H9 (cell line): ENCODE data around the gene MUC5B. TPM values are rescaled to one million over a fixed set of nuclear protein-coding genes. Genes with fewer than 3 reads are reported as not detected.

ENCODE experiments used
- DNase-seq: peaks from one replicate; pipeline ENCODE4 v3.0.0-alpha.2; 2017
- H2AFZ ChIP-seq: one replicate; pipeline ENCODE4 v1.6.1; 2013; ENCODE audit warnings: mild to moderate bottlenecking, low read length, control low read depth, moderate library complexity
- H2AK5ac ChIP-seq: 2 replicates; pipeline ENCODE4 v1.6.1; 2013; ENCODE audit warnings: low read length, control low read depth, mixed read lengths; ENCODE audit not compliant: insufficient read length
- H2BK120ac ChIP-seq: one replicate; pipeline ENCODE4 v1.6.1; 2013; ENCODE audit warnings: low read depth, mild to moderate bottlenecking, low read length, control low read depth, inconsistent platforms; ENCODE audit not compliant: poor library complexity, severe bottlenecking
- H2BK12ac ChIP-seq: 2 replicates; pipeline ENCODE4 v1.6.1; 2013; ENCODE audit warnings: low read length, control low read depth, mixed read lengths, low read depth; ENCODE audit not compliant: insufficient read length
- H2BK15ac ChIP-seq: 2 replicates; pipeline ENCODE4 v1.6.1; 2013; ENCODE audit warnings: low read depth, low read length, control low read depth
- H2BK20ac ChIP-seq: one replicate; pipeline ENCODE4 v1.6.1; 2013; ENCODE audit warnings: low read depth, mild to moderate bottlenecking, low read length, control low read depth, inconsistent platforms; ENCODE audit not compliant: poor library complexity, severe bottlenecking
- H2BK5ac ChIP-seq: 2 replicates; pipeline ENCODE4 v1.6.1; 2013; ENCODE audit warnings: low read length, control low read depth, mixed read lengths; ENCODE audit not compliant: insufficient read length
- H3K14ac ChIP-seq: 2 replicates; pipeline ENCODE4 v1.6.1; 2013; ENCODE audit warnings: low read length, control low read depth; ENCODE audit not compliant: insufficient read depth
- H3K18ac ChIP-seq: 2 replicates; pipeline ENCODE4 v1.6.1; 2013; ENCODE audit warnings: low read depth, mild to moderate bottlenecking, mixed read lengths, low read length, control low read depth; ENCODE audit not compliant: insufficient read length
- H3K23ac ChIP-seq: 2 replicates; pipeline ENCODE4 v1.6.1; 2013; ENCODE audit warnings: low read length, control low read depth, mixed read lengths, low read depth; ENCODE audit not compliant: insufficient read length
- H3K23me2 ChIP-seq: 2 replicates; pipeline ENCODE4 v1.6.1; 2013; ENCODE audit warnings: low read depth, mild to moderate bottlenecking, mixed read lengths, low read length, control low read depth; ENCODE audit not compliant: insufficient read length, poor library complexity, severe bottlenecking
- H3K27ac ChIP-seq: 2 replicates; pipeline ENCODE4 v1.5.1; 2013; ENCODE audit warnings: low read length, control low read depth, mixed read lengths, low read depth; ENCODE audit not compliant: insufficient read length
- H3K27me3 ChIP-seq: 2 replicates; pipeline ENCODE4 v1.6.1; 2013; ENCODE audit warnings: low read length, control low read depth, inconsistent platforms; ENCODE audit not compliant: insufficient read depth
- H3K4ac ChIP-seq: 2 replicates; pipeline ENCODE4 v1.6.1; 2013; ENCODE audit warnings: low read depth, mild to moderate bottlenecking, control low read depth, inconsistent platforms, low read length, moderate library complexity
- H3K4me1 ChIP-seq: 2 replicates; pipeline ENCODE4 v1.6.1; 2013; ENCODE audit warnings: low read length, control low read depth, inconsistent platforms; ENCODE audit not compliant: insufficient read depth
- H3K4me2 ChIP-seq: 2 replicates; pipeline ENCODE4 v1.6.1; 2013; ENCODE audit warnings: low read length, control low read depth, mixed read lengths; ENCODE audit not compliant: insufficient read length, insufficient read depth
- H3K56ac ChIP-seq: 2 replicates; pipeline ENCODE4 v1.6.1; 2013; ENCODE audit warnings: low read depth, mild to moderate bottlenecking, mixed read lengths, low read length, control low read depth; ENCODE audit not compliant: insufficient read length
- H3K79me1 ChIP-seq: 2 replicates; pipeline ENCODE4 v1.6.1; 2013; ENCODE audit warnings: low read depth, mild to moderate bottlenecking, moderate library complexity, low read length, control low read depth, inconsistent platforms; ENCODE audit not compliant: insufficient read depth, poor library complexity, severe bottlenecking
- H3K79me2 ChIP-seq: 2 replicates; pipeline ENCODE4 v1.6.1; 2013; ENCODE audit warnings: low read length, control low read depth, inconsistent platforms; ENCODE audit not compliant: insufficient read depth
- H3K9ac ChIP-seq: 2 replicates; pipeline ENCODE4 v1.6.1; 2013; ENCODE audit warnings: low read length, control low read depth, mixed read lengths; ENCODE audit not compliant: insufficient read length; ENCODE audit errors: extremely low read depth
- H3K9me3 ChIP-seq: one replicate; pipeline ENCODE4 v1.6.1; 2013; ENCODE audit warnings: low read depth, low read length, inconsistent platforms; ENCODE audit not compliant: control insufficient read depth
- H3T11ph ChIP-seq: one replicate; pipeline ENCODE4 v1.6.1; 2013; ENCODE audit warnings: mild to moderate bottlenecking, low read length, control low read depth, inconsistent platforms
- H4K20me1 ChIP-seq: one replicate; pipeline ENCODE4 v1.6.1; 2013; ENCODE audit not compliant: control insufficient read depth, insufficient read length, insufficient read depth
- H4K5ac ChIP-seq: 2 replicates; pipeline ENCODE4 v1.6.1; 2013; ENCODE audit warnings: low read depth, mild to moderate bottlenecking, mixed read lengths, low read length, control low read depth; ENCODE audit not compliant: insufficient read length
- H4K8ac ChIP-seq: replicated peaks from 2 replicates; pipeline ENCODE4 v1.6.1; 2013; ENCODE audit warnings: low read length, control low read depth, mixed read lengths, low read depth; ENCODE audit not compliant: insufficient read length
- H4K91ac ChIP-seq: 2 replicates; pipeline ENCODE4 v1.6.1; 2013; ENCODE audit warnings: low read depth, mild to moderate bottlenecking, moderate library complexity, mixed read lengths, low read length, control low read depth; ENCODE audit not compliant: insufficient read length
- H3K27ac Mint-ChIP-seq, 3 experiments: 2 replicates in 2 of 3; 3 replicates in 1 of 3; pipeline ENCODE4 v1.8.0; 2020 to 2021; ENCODE audit warnings: mixed read lengths in 3 of 3, mild to moderate bottlenecking in 1 of 3, moderate library complexity in 1 of 3
- H3K27me3 Mint-ChIP-seq: 2 replicates; pipeline ENCODE4 v1.8.0; 2021; ENCODE audit warnings: low read depth, mild to moderate bottlenecking, moderate library complexity, mixed read lengths
- H3K36me3 Mint-ChIP-seq, 3 experiments: 2 replicates in 2 of 3; 3 replicates in 1 of 3; pipeline ENCODE4 v1.8.0; 2020 to 2021; ENCODE audit warnings: low read depth in 3 of 3, mixed read lengths in 3 of 3; ENCODE audit not compliant: insufficient read depth in 1 of 3
- H3K4me1 Mint-ChIP-seq, 2 experiments: 2 replicates each; pipeline ENCODE4 v1.8.0; 2020; ENCODE audit warnings: mixed read lengths in 2 of 2
- H3K4me3 Mint-ChIP-seq, 2 experiments: 2 replicates in 1 of 2; 3 replicates in 1 of 2; pipeline ENCODE4 v1.8.0; 2020 to 2021; ENCODE audit warnings: mild to moderate bottlenecking in 2 of 2, mixed read lengths in 2 of 2, moderate library complexity in 1 of 2
- H3K9me3 Mint-ChIP-seq, 2 experiments: 2 replicates in 1 of 2; 3 replicates in 1 of 2; pipeline ENCODE4 v1.8.0; 2020; ENCODE audit warnings: mild to moderate bottlenecking in 2 of 2, mixed read lengths in 2 of 2, moderate library complexity in 1 of 2
- CTCF ChIP-seq: fragments of 200-600 bp; sonication (generic); conservative IDR thresholded peaks from 3 replicates; pipeline ENCODE4 v1.8.0; 2021; ENCODE audit warnings: antibody characterized with exemption, mild to moderate bottlenecking
- WGBS: extraction: QIAGEN DNeasy Blood & Tissue Kit; methylation state at CpG from one replicate; pipeline ENCODE4 v1.1.7; 2013; ENCODE audit warnings: missing lambda C conversion rate, low lambda C conversion rate, mixed read lengths; ENCODE audit not compliant: insufficient read length; ENCODE audit errors: extremely low coverage; 5-methylcytosine and 5-hydroxymethylcytosine counted together
- total RNA-seq: library from RNA; stranded (reverse); gene quantifications from 2 replicates; pipeline ENCODE4 v1.2.1, GENCODE V29; 2021

MUC5B gene
- total RNA-seq, 1 experiment from 2014 or later, result not detected

GRCh38 chr11:1224491-1225385 lies 1.9 kb downstream of the MUC5B start:
- Histone ChIP-seq H2AK5ac (no peak overlapping the region), H4K20me1 (peaks cover 3% of the 10 kb centered on the region), H3K56ac (no peak overlapping the region), H2BK12ac (no peak overlapping the region), H3K27ac (no peak overlapping the region), H3K9ac (no peak overlapping the region), H3K18ac (no peak overlapping the region), H3K9me3 (no peaks in the 10 kb centered on the region), H3K14ac (peak overlapping the region; percentile 17; the same call in 1 of the 2 replicates), H4K8ac (no peak overlapping the region), H2BK5ac (no peak overlapping the region), H3K27me3 (no peaks in the 10 kb centered on the region), H3K79me1 (no peaks in the 10 kb centered on the region), H4K5ac (no peak overlapping the region), H2AFZ (no peak overlapping the region), H3K79me2 (no peaks in the 10 kb centered on the region), H3K4me2 (no peak overlapping the region), H3K23ac (no peak overlapping the region), H3K4ac (no peak overlapping the region), H3K23me2 (no peaks in the 10 kb centered on the region), H4K91ac (no peak overlapping the region), H3T11ph (no peak overlapping the region), H2BK120ac (no peak overlapping the region), H3K4me1 (no peaks in the 10 kb centered on the region; the same call in 1 of the 2 replicates), H2BK20ac (no peak overlapping the region), H2BK15ac (no peak overlapping the region; the same call in 1 of the 2 replicates)
- no peak overlapping the region for H3K27ac Mint-ChIP-seq
- H3K27me3 Mint-ChIP-seq, result peaks cover 3% of the 10 kb centered on the region; the same call in 1 of the 2 replicates
- no CpG with 5 or more reads among the region's 27 CpGs for WGBS
- DNase-seq, result peak; percentile 70
- peaks cover 3 to 11% of the 10 kb centered on the region in 2 experiments; a peak in 2 of 4 replicates for H3K4me1 Mint-ChIP-seq
- H3K4me3 Mint-ChIP-seq, result no peak overlapping the region
- no peaks in the 10 kb centered on the region for H3K36me3 Mint-ChIP-seq
- TF ChIP-seq CTCF, result no peak
- no peaks in the 10 kb centered on the region for H3K9me3 Mint-ChIP-seq
